Osteoblast (primary cell): ENCODE results near the gene CHD3. TPM values are rescaled to one million over a fixed set of nuclear protein-coding genes. Genes with fewer than 3 reads are reported as not detected.

Experiments used
- DNase-seq: peaks from one replicate; pipeline ENCODE4 v3.0.0; 2011; ENCODE audit warnings: low spot score, mixed read lengths; ENCODE audit not compliant: insufficient read length; ENCODE audit errors: missing footprints
- H2AFZ ChIP-seq: 2 replicates; pipeline ENCODE4 v1.6.0; 2011; ENCODE audit warnings: mild to moderate bottlenecking, low read length
- H3K27ac ChIP-seq: 2 replicates; pipeline ENCODE4 v1.5.1; 2011; ENCODE audit warnings: mild to moderate bottlenecking, low read depth, low read length, moderate library complexity
- H3K27me3 ChIP-seq: 2 replicates; pipeline ENCODE4 v1.6.0; 2012; ENCODE audit warnings: mild to moderate bottlenecking, control low read depth, inconsistent platforms, low read length, moderate library complexity; ENCODE audit not compliant: insufficient read depth
- H3K36me3 ChIP-seq: 2 replicates; pipeline ENCODE4 v1.5.1; 2011; ENCODE audit warnings: mild to moderate bottlenecking, low read length, control low read depth, moderate library complexity; ENCODE audit not compliant: insufficient read depth
- H3K4me1 ChIP-seq: 2 replicates; pipeline ENCODE4 v1.5.1; 2011; ENCODE audit warnings: mild to moderate bottlenecking, low read length, control low read depth, moderate library complexity; ENCODE audit not compliant: insufficient read depth
- H3K4me2 ChIP-seq: 2 replicates; pipeline ENCODE4 v1.6.0; 2011; ENCODE audit warnings: mild to moderate bottlenecking, low read length; ENCODE audit not compliant: insufficient read depth
- H3K4me3 ChIP-seq: fragments of 200-600 bp; sonication (generic); 3 replicates; pipeline ENCODE4 v1.5.1; 2012; ENCODE audit warnings: mild to moderate bottlenecking, low read length, inconsistent platforms; ENCODE audit not compliant: insufficient read depth
- H3K79me2 ChIP-seq: 2 replicates; pipeline ENCODE4 v1.6.0; 2012; ENCODE audit warnings: mild to moderate bottlenecking, low read length, control low read depth, inconsistent platforms; ENCODE audit not compliant: insufficient read depth
- H3K9me3 ChIP-seq: 2 replicates; pipeline ENCODE4 v1.5.1; 2011; ENCODE audit warnings: low read depth, low read length, control low read depth
- H4K20me1 ChIP-seq: 2 replicates; pipeline ENCODE4 v1.6.0; 2012; ENCODE audit warnings: mild to moderate bottlenecking, low read length, control low read depth; ENCODE audit not compliant: insufficient read depth
- total RNA-seq: library from RNA; depleted of rRNA; stranded (reverse); fragments of >200 nt; gene quantifications from 2 replicates; pipeline ENCODE4 v1.2.3, GENCODE V29; 2012
- TF ChIP-seq, protein P1 (sequence below): IDR thresholded peaks from 2 replicates; pipeline ENCODE4 v1.5.1; 2011; ENCODE audit warnings: mild to moderate bottlenecking, low read depth, low read length, moderate library complexity; ENCODE audit errors: extremely low read depth

Gene CHD3
- total RNA-seq, 1 donor = 97.0 TPM

DNA sequence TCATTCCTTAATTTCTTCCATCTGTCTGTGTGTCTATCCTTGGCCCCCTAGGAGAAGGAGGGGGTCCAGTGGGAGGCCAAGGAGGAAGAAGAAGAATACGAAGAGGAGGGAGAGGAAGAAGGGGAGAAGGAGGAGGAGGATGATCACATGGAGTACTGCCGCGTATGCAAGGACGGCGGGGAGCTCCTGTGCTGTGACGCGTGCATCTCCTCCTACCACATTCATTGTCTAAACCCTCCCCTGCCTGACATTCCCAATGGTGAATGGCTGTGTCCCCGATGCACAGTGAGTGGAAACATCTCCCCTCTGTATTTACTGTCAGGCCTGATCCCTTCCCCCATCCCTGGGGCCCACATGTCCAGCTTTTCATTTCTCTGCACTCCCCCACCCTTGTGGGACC lies 6.3 kb downstream of the CHD3 start:
- Histone ChIP-seq H3K4me1 (peaks cover 4% of the 10 kb centered on the region), H3K4me3 (no peak overlapping the region), H2AFZ (no peak overlapping the region), H3K27me3 (no peaks in the 10 kb centered on the region), H3K79me2 (peaks cover 10% of the 10 kb centered on the region), H3K9me3 (no peaks in the 10 kb centered on the region), H3K27ac (no peak overlapping the region), H3K36me3 (peaks cover 88% of the 10 kb centered on the region), H4K20me1 (peaks cover 1% of the 10 kb centered on the region), H3K4me2 (no peak overlapping the region)
- TF ChIP-seq, protein P1, sequence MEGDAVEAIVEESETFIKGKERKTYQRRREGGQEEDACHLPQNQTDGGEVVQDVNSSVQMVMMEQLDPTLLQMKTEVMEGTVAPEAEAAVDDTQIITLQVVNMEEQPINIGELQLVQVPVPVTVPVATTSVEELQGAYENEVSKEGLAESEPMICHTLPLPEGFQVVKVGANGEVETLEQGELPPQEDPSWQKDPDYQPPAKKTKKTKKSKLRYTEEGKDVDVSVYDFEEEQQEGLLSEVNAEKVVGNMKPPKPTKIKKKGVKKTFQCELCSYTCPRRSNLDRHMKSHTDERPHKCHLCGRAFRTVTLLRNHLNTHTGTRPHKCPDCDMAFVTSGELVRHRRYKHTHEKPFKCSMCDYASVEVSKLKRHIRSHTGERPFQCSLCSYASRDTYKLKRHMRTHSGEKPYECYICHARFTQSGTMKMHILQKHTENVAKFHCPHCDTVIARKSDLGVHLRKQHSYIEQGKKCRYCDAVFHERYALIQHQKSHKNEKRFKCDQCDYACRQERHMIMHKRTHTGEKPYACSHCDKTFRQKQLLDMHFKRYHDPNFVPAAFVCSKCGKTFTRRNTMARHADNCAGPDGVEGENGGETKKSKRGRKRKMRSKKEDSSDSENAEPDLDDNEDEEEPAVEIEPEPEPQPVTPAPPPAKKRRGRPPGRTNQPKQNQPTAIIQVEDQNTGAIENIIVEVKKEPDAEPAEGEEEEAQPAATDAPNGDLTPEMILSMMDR = no peak
- DNase-seq = no peak

DNA sequence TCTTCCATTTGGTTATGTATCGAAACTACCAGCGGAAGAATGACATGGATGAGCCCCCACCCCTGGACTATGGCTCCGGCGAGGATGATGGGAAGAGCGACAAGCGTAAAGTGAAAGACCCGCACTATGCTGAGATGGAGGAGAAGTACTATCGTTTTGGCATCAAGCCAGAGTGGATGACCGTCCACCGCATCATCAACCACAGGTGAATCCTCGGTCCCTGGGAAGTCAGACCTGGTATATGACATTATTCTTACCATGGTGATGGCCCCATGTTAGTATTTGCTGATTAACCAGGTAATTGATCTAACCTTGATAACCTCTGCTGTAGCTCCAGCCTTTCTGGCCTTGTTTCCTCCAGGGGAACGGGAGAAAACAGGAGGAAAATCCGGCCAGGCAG lies 8.5 kb downstream of the CHD3 start:
- H3K4me2 ChIP-seq = no peak overlapping the region
- peaks cover 83% of the 10 kb centered on the region for H3K36me3 ChIP-seq
- H3K9me3 ChIP-seq = no peaks in the 10 kb centered on the region
- no peaks in the 10 kb centered on the region for H3K27me3 ChIP-seq
- H3K27ac ChIP-seq = peak overlapping the region; percentile 37
- H3K79me2 ChIP-seq = no peaks in the 10 kb centered on the region
- no peak overlapping the region for H3K4me3 ChIP-seq
- no peak for DNase-seq
- TF ChIP-seq, protein P1 = no peak
- no peaks in the 10 kb centered on the region for H4K20me1 ChIP-seq
- no peak overlapping the region for H2AFZ ChIP-seq
- H3K4me1 ChIP-seq = peaks cover 3% of the 10 kb centered on the region

DNA sequence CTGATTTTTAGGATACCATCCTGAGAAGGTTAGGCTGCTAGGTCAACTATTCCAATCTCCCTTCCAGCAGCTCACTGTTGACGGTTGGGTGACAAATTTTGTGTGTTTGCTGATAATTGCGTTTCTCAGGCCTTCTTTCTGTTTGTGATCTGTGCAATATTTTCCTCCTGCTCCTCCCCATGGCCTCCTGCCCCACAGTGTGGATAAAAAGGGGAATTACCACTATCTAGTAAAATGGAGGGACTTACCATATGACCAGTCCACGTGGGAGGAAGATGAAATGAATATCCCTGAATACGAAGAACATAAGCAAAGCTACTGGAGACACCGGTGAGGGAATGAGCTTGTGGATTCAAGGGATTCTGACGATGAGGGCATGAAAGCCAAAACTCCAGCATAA lies 9.2 kb downstream of the CHD3 start:
- H3K36me3 ChIP-seq = peaks cover 84% of the 10 kb centered on the region
- no peak overlapping the region for H3K4me2 ChIP-seq
- H4K20me1 ChIP-seq = no peaks in the 10 kb centered on the region
- no peaks in the 10 kb centered on the region for H3K79me2 ChIP-seq
- H3K27ac ChIP-seq = no peak overlapping the region
- DNase-seq = peak; percentile 94
- TF ChIP-seq, protein P1 = peak; percentile 77
- no peak overlapping the region for H3K4me3 ChIP-seq
- H3K9me3 ChIP-seq = no peaks in the 10 kb centered on the region
- H3K27me3 ChIP-seq = no peaks in the 10 kb centered on the region
- peaks cover 3% of the 10 kb centered on the region for H3K4me1 ChIP-seq
- peak overlapping the region; percentile 39 for H2AFZ ChIP-seq

DNA sequence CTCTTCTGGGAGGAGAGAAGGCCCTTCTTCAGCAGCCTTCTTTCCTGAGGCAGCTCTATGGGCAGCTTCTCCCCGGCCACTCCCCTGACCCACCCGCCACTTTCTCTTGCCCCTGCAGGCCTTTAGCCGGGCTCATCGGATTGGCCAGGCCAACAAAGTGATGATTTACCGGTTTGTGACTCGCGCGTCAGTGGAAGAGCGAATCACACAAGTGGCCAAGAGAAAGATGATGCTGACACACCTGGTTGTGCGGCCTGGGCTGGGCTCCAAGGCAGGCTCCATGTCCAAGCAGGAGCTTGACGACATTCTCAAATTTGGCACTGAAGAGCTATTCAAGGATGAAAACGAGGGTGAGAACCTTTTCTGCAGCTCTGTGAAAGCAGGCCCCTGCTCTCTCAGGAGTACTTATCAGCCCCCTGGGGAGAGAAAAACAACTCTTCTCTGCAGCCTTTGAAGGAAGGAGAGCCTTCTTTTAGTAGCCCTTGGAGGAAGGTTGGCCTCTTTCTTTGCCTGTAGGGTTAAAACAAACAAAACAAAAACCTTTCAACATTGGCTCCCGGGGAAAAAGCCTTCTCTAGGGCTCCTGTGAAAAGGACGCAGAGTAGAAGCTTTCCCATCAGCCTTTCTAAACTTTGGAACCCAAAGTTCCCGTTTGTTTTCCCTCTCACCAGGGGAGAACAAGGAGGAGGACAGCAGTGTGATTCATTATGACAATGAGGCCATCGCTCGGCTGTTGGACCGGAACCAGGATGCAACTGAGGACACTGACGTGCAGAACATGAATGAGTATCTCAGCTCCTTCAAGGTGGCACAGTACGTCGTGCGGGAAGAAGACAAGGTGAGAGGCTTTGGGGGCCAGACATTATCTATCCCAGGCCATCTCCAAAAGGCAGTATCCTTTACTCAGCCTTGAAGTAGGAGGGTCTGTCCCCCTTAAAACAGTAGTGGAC lies 14.8 kb downstream of the CHD3 start:
- no peaks in the 10 kb centered on the region for H4K20me1 ChIP-seq

More for the DNA sequence above, 14.8 kb downstream of the CHD3 start:
- DNase-seq = no peak
- Histone ChIP-seq H3K4me2 (no peak overlapping the region), H3K79me2 (no peaks in the 10 kb centered on the region), H3K27me3 (no peaks in the 10 kb centered on the region), H3K9me3 (no peaks in the 10 kb centered on the region), H3K4me1 (no peaks in the 10 kb centered on the region), H3K4me3 (no peak overlapping the region), H2AFZ (no peak overlapping the region), H3K27ac (no peak overlapping the region), H3K36me3 (peaks cover 93% of the 10 kb centered on the region)
- TF ChIP-seq, protein P1 = no peak
